ENCODE measurements around the gene RBM8A. TPM values are rescaled to one million over a fixed set of nuclear protein-coding genes. Genes with fewer than 3 reads are reported as not detected.

RBM8A gene
- total RNA-seq, 1 donor from 2014 or later = 177 TPM

DNA sequence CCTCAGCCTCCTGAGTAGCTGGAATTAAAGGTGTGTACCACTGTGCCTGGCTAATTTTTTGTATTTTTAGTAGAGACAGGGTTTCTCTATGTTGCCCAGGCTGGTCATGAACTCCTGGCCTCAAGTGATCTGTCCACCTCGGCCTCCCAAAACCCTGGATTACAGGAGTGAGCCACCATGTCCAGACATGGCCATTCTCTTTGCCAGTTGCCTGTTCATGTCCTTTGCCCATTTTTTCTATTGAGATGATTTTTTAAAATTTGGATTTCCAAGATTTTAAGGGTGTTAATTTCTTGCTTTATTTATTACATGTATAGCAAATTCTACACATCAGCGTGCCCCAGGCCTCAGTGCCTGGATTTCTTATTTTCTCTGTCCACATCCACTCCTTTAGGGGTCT, 40.0 kb upstream of the RBM8A start:
- Mint-ChIP-seq H3K27ac (ENCODE audit: unreplicated experiment) (no peak overlapping the region), H3K4me1 (ENCODE audit: low read depth, unreplicated experiment) (peaks cover 18% of the 10 kb centered on the region), H3K36me3 (ENCODE audit: low read depth, unreplicated experiment) (no peaks in the 10 kb centered on the region), H3K4me3 (ENCODE audit: unreplicated experiment) (no peak overlapping the region), H3K27me3 (ENCODE audit: low read depth, unreplicated experiment) (no peaks in the 10 kb centered on the region), H3K9me3 (ENCODE audit: unreplicated experiment) (no peaks in the 10 kb centered on the region)
- Histone ChIP-seq H3K9ac (ENCODE audit: low read length) (no peak overlapping the region), H3K4me1 (ENCODE audit: insufficient read depth, low read length) (peaks cover 19% of the 10 kb centered on the region), H3K27ac (ENCODE audit: low read depth, low read length) (no peak overlapping the region), H3K79me2 (ENCODE audit: insufficient read depth, low read length) (peaks cover 5% of the 10 kb centered on the region), H3K4me3 (ENCODE audit: insufficient read depth, low read depth, low read length) (no peak overlapping the region), H2AFZ (ENCODE audit: low read depth, low read length) (no peak overlapping the region), H3K27me3 (ENCODE audit: insufficient read depth, low read length) (no peaks in the 10 kb centered on the region), H3K4me2 (ENCODE audit: low read length) (no peak overlapping the region), H3K9me3 (ENCODE audit: insufficient read depth, low read depth, low read length) (peaks cover 5% of the 10 kb centered on the region), H3K36me3 (ENCODE audit: insufficient read depth, low read length) (no peaks in the 10 kb centered on the region), H4K20me1 (ENCODE audit: insufficient read depth, low read length) (no peaks in the 10 kb centered on the region)
- DNase-seq (ENCODE audit: low read depth) = no peak
- FAIRE-seq = no peak
- TF ChIP-seq CTCF (IDR thresholded peaks at IDR 0.05; ENCODE audit: insufficient read depth, low read depth, low read length) (no peak), EZH2 (IDR thresholded peaks at IDR 0.05; ENCODE audit: insufficient read depth, low read length) (no peak)

DNA sequence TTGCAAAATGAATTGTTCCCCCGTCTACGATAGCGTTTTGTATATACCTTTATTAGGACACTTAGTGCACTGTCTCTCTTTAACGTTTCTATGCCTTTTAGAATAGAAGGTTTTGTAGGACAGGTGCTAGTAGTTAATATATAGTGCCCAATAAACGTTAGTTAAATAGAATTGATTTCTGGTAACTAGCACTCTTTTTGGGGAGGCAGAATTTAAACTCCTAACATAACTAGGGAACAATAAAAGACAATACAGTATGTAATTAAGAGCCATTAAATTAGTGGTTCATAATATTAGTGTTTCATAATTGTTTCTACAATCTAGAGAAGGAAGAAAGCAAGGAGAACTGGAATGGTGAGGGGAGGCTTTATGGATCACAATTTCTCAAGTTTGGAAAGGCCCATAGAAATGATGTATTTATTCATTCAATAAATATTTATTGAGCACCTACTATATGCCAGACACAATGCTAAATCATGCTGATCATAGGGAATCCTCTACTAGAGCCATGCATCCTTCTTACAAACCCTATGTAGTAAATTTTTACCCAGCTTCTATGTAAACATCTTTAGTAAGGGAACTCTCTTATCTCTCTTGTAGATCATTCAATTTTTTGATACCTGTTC, 37.9 kb upstream of the RBM8A start:
- no peaks in the 10 kb centered on the region for H3K27me3 ChIP-seq (ENCODE audit: insufficient read depth, low read length)
- peak overlapping the region; percentile 93 for H2AFZ ChIP-seq (ENCODE audit: low read depth, low read length)
- H3K36me3 ChIP-seq (ENCODE audit: insufficient read depth, low read length) = no peaks in the 10 kb centered on the region
- no peaks in the 10 kb centered on the region for H4K20me1 ChIP-seq (ENCODE audit: insufficient read depth, low read length)
- H3K4me1 ChIP-seq (ENCODE audit: insufficient read depth, low read length) = peaks cover 35% of the 10 kb centered on the region
- peak overlapping the region; percentile 93 for H3K4me2 ChIP-seq (ENCODE audit: low read length)
- DNase-seq (ENCODE audit: low read depth) = no peak
- H3K36me3 Mint-ChIP-seq (ENCODE audit: low read depth, unreplicated experiment) = no peaks in the 10 kb centered on the region
- no peak overlapping the region for H3K27ac ChIP-seq (ENCODE audit: low read depth, low read length)
- TF ChIP-seq EZH2 (IDR thresholded peaks at IDR 0.05; ENCODE audit: insufficient read depth, low read length) (no peak), CTCF (IDR thresholded peaks at IDR 0.05; ENCODE audit: insufficient read depth, low read depth, low read length) (no peak)
- peak overlapping the region; percentile 89 for H3K4me3 Mint-ChIP-seq (ENCODE audit: unreplicated experiment)
- peaks cover 26% of the 10 kb centered on the region for H3K4me1 Mint-ChIP-seq (ENCODE audit: low read depth, unreplicated experiment)
- no peak for FAIRE-seq
- no peaks in the 10 kb centered on the region for H3K27me3 Mint-ChIP-seq (ENCODE audit: low read depth, unreplicated experiment)
- H3K9me3 Mint-ChIP-seq (ENCODE audit: unreplicated experiment) = no peaks in the 10 kb centered on the region
- H3K79me2 ChIP-seq (ENCODE audit: insufficient read depth, low read length) = peaks cover 5% of the 10 kb centered on the region
- peak overlapping the region; percentile 84 for H3K9ac ChIP-seq (ENCODE audit: low read length)
- no peak overlapping the region for H3K27ac Mint-ChIP-seq (ENCODE audit: unreplicated experiment)
- peak overlapping the region; percentile 87 for H3K4me3 ChIP-seq (ENCODE audit: insufficient read depth, low read depth, low read length)
- peaks cover 5% of the 10 kb centered on the region for H3K9me3 ChIP-seq (ENCODE audit: insufficient read depth, low read depth, low read length)

Measured in astrocyte (in vitro differentiated cells and primary cell).